ENCODE results near the gene DAGLA. TPM values are rescaled to one million over a fixed set of nuclear protein-coding genes. Genes with fewer than 3 reads are reported as not detected.

DAGLA gene
- total RNA-seq, 4 donors from 2014 or later, result 11.9 to 31.4 (median 17.0) TPM

DNA sequence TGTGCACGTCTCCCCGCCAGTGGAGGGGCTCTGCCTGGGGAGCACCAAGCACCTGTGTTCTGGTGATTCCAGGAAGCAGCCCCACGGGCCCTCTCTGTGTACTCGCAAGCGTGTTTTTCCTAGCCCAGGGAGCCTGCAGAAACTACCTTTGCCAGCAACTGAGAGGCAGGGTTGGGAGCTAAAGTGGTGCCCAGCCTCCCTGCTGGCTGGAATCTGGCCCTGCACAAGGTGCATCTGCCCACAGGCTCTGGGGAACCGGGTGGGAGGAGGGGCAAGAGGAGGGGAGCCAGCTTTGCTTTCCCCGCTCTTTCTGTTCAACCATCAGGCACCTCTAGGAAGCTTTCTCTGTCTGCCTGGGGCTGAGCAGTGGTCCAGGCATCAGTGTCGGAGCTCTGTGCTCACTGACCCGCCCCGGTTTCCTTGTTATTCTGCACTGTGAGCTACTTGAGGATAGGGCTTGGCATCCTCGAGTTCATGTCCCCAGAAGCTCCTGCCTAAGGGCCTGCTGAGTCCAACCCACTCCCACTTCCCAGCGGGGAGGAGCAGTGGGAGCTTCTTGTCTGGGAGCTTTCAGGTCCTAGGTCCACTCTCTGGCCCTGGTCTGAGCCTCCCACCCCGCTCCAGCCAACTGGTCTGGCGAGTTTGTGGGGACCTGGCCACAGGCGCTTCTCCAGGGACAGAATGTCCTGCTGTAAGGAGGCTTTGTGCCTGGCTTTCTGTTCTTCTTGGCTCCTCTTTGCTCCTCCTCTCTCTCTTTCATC is 14.9 kb downstream of the DAGLA start:
- no peaks in the 10 kb centered on the region for H3K27me3 ChIP-seq
- in situ Hi-C loops (cut with MboI; ENCODE audit: low pct_ligation_motif_present in 1 of 4, low pct_unique_long_range_greater_than_20kb in 1 of 4, low sequenced_read_pairs in 3 of 4) (no loop called here), intact Hi-C loops (cut with DNase I; ENCODE audit: low total_unique reads) (no loop called here)
- H3K4me3 ChIP-seq, result peak overlapping the region in 1 of 4 donors; percentile 21
- H3K36me3 ChIP-seq, result no peaks in the 10 kb centered on the region
- peak; percentile 43 for DNase-seq
- 51 to 62% methylated on average over 4 to 15 of the region's 15 CpGs for WGBS, 2 donors (ENCODE audit: low coverage in 1 of 2)
- no peaks in the 10 kb centered on the region for H3K9me3 ChIP-seq
- peak overlapping the region; percentile 80 to 97 (median 85) for H3K27ac ChIP-seq
- H3K4me1 ChIP-seq, result peaks cover 52 to 93% (median 84%) of the 10 kb centered on the region in 4 donors
- TF ChIP-seq POLR2AphosphoS5 (IDR thresholded peaks at IDR 0.05) (peak in 1 of 3 donors; percentile 45), POLR2A (IDR thresholded peaks at IDR 0.05) (no peak), EP300 (IDR thresholded peaks at IDR 0.05; ENCODE audit: low read depth) (no peak)
- TF ChIP-seq, protein P1, sequence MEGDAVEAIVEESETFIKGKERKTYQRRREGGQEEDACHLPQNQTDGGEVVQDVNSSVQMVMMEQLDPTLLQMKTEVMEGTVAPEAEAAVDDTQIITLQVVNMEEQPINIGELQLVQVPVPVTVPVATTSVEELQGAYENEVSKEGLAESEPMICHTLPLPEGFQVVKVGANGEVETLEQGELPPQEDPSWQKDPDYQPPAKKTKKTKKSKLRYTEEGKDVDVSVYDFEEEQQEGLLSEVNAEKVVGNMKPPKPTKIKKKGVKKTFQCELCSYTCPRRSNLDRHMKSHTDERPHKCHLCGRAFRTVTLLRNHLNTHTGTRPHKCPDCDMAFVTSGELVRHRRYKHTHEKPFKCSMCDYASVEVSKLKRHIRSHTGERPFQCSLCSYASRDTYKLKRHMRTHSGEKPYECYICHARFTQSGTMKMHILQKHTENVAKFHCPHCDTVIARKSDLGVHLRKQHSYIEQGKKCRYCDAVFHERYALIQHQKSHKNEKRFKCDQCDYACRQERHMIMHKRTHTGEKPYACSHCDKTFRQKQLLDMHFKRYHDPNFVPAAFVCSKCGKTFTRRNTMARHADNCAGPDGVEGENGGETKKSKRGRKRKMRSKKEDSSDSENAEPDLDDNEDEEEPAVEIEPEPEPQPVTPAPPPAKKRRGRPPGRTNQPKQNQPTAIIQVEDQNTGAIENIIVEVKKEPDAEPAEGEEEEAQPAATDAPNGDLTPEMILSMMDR (IDR thresholded peaks at IDR 0.05), result peak in 2 of 5 experiments; percentile 27 to 34

DNA sequence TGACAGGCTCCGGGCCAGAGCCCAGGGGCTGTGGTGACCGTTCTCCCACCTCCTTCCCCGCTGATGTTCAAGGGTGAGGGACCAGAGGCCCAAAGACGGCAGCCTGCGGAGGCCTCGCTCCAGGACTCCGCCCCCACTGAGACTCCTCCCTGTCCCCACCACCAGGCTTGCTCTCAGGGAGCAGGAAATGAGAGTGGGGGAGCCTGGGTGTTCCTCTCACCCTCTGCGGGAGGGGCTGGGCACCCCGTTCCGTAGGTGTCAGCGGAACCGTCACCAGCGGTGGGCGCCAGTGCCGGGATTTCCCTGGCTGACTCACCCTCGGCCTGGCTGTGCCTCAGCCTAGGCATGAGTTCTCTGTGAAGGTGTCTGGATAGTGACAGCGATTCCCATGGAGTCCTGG is 15.7 kb downstream of the DAGLA start:
- TF ChIP-seq POLR2AphosphoS5 (IDR thresholded peaks at IDR 0.05) (peak; percentile 23 to 61 (median 57)), EP300 (IDR thresholded peaks at IDR 0.05; ENCODE audit: low read depth) (no peak), POLR2A (IDR thresholded peaks at IDR 0.05) (no peak)
- TF ChIP-seq, protein P1 (IDR thresholded peaks at IDR 0.05), result peak in 2 of 5 experiments; percentile 9 to 43
- peak; percentile 79 for DNase-seq
- Histone ChIP-seq H3K36me3 (no peaks in the 10 kb centered on the region), H3K4me3 (peak overlapping the region in 1 of 4 donors; percentile 21), H3K27me3 (no peaks in the 10 kb centered on the region), H3K4me1 (peaks cover 51 to 93% (median 85%) of the 10 kb centered on the region in 4 donors), H3K27ac (peak overlapping the region; percentile 80 to 97 (median 85)), H3K9me3 (no peaks in the 10 kb centered on the region)
- in situ Hi-C loops (cut with MboI; ENCODE audit: low pct_ligation_motif_present in 1 of 4, low pct_unique_long_range_greater_than_20kb in 1 of 4, low sequenced_read_pairs in 3 of 4), result no loop called here
- intact Hi-C loops (cut with DNase I; ENCODE audit: low total_unique reads), result no loop called here
- WGBS, 2 donors (ENCODE audit: low coverage in 1 of 2), result 12% methylated on average over 12 of the region's 17 CpGs; no CpG with 5 or more reads in 1 of the 2 donors

DNA sequence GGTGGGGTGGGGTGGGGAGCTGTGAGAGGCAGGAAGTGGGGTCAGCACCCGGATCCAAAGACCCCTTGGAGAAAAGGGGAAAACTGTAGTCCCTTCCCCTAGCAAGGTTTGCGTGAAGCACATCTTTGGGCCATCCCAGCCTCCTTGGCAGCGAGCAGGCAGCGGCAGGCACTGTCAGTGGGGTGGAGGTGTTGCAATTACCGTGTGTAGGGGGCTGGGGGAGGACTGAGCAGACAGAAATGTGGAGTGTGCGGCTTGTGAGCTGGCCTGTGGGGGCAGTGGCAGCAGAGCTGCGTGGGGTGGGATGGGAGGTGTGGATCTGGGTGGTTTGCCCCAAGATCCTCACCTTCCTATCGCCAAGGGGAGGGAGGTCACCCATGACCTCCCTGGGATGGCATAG is 16.4 kb downstream of the DAGLA start:
- in situ Hi-C loops (cut with MboI; ENCODE audit: low pct_ligation_motif_present in 1 of 4, low pct_unique_long_range_greater_than_20kb in 1 of 4, low sequenced_read_pairs in 3 of 4), result no loop called here
- WGBS, 2 donors (ENCODE audit: low coverage in 1 of 2), result 58 to 73% methylated on average over 2 to 8 of the region's 8 CpGs
- TF ChIP-seq POLR2AphosphoS5 (IDR thresholded peaks at IDR 0.05), result no peak
- TF ChIP-seq EP300 (IDR thresholded peaks at IDR 0.05; ENCODE audit: low read depth), result no peak
- TF ChIP-seq POLR2A (IDR thresholded peaks at IDR 0.05), result no peak
- TF ChIP-seq, protein P1 (IDR thresholded peaks at IDR 0.05), result no peak
- no peaks in the 10 kb centered on the region for H3K27me3 ChIP-seq
- no peak for DNase-seq
- peak overlapping the region in 1 of 4 donors; percentile 21 for H3K4me3 ChIP-seq
- H3K36me3 ChIP-seq, result no peaks in the 10 kb centered on the region
- peak overlapping the region; percentile 80 to 97 (median 85) for H3K27ac ChIP-seq
- peaks cover 56 to 93% (median 85%) of the 10 kb centered on the region in 4 donors for H3K4me1 ChIP-seq
- no peaks in the 10 kb centered on the region for H3K9me3 ChIP-seq
- intact Hi-C loops (cut with DNase I; ENCODE audit: low total_unique reads), result no loop called here

DNA sequence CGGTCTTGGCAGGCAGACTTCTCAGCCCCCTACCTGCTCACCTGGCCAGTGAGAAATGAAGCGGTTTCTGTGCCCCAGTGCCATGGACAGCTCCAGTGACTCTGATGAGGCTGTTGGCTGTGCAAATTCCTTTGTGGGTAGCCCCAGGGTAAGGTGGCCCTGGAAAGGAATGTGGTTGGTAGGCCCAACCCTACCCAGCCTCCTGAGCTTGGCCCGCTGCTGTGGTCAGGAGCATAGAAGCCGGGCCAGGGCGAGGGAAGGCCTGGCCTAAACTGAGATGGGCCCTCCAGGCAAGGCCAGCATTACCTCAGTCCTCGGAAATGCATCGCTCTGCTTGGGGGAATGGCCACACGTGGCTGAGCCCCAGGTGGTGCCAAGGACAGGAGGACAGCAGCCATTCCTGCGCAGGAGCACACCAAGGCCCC is 16.9 kb downstream of the DAGLA start:
- WGBS, 2 donors (ENCODE audit: low coverage in 1 of 2), result 87% methylated on average over 8 of the region's 9 CpGs; no CpG with 5 or more reads in 1 of the 2 donors
- no peak for DNase-seq
- Histone ChIP-seq H3K27me3 (no peaks in the 10 kb centered on the region), H3K27ac (peak overlapping the region; percentile 80 to 97 (median 85)), H3K36me3 (no peaks in the 10 kb centered on the region), H3K4me1 (peaks cover 56 to 89% (median 81%) of the 10 kb centered on the region in 4 donors), H3K4me3 (no peak overlapping the region), H3K9me3 (no peaks in the 10 kb centered on the region)
- intact Hi-C loops (cut with DNase I; ENCODE audit: low total_unique reads), result no loop called here
- in situ Hi-C loops (cut with MboI; ENCODE audit: low pct_ligation_motif_present in 1 of 4, low pct_unique_long_range_greater_than_20kb in 1 of 4, low sequenced_read_pairs in 3 of 4), result no loop called here
- TF ChIP-seq, protein P1 (IDR thresholded peaks at IDR 0.05), result no peak
- TF ChIP-seq POLR2AphosphoS5 (IDR thresholded peaks at IDR 0.05) (no peak), POLR2A (IDR thresholded peaks at IDR 0.05) (no peak), EP300 (IDR thresholded peaks at IDR 0.05; ENCODE audit: low read depth) (no peak)
